HG02588 (cell line): ENCODE measurements around the gene C2CD4B.

Source experiments
- ATAC-seq: cut with Tn5 transposase; IDR thresholded peaks from one replicate; pipeline ENCODE4 v1.9.1; 2021; ENCODE audit warnings: mild to moderate bottlenecking, moderate library complexity; ENCODE audit not compliant: unreplicated experiment

Gene C2CD4B

GRCh38 chr15:62119874-62120273, 45.2 kb downstream of the C2CD4B start:
- no peak for ATAC-seq

DNA sequence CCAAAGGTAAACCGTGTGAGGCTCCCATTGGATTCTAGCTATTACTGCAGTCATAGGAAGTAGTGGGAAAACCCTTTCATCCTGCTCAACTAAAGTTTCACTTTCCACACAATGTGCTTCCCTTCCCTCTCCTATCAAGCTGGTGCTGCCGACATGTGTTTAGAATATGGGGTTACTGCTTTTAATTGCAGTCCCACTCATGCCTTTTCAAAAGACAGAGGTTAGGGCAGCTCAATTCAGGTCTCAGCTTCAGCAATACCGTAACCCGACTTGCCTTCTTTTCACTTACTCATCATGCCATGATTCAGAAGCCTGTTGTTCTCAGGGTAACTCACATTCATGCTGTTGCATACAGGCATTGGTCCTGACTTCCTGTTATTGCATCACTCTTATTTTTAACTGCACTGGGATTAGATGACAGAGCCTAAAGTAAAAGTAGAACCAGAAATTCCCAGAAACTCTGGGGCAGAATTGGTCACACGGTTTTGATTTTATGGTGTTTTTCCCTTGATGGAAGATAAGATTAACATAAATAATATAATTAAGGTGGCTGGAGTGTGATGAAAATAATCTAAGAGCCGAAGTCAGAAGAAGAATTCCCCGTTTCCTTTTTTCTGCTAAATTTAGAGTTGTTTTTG, 45.7 kb downstream of the C2CD4B start:
- ATAC-seq = no peak

DNA sequence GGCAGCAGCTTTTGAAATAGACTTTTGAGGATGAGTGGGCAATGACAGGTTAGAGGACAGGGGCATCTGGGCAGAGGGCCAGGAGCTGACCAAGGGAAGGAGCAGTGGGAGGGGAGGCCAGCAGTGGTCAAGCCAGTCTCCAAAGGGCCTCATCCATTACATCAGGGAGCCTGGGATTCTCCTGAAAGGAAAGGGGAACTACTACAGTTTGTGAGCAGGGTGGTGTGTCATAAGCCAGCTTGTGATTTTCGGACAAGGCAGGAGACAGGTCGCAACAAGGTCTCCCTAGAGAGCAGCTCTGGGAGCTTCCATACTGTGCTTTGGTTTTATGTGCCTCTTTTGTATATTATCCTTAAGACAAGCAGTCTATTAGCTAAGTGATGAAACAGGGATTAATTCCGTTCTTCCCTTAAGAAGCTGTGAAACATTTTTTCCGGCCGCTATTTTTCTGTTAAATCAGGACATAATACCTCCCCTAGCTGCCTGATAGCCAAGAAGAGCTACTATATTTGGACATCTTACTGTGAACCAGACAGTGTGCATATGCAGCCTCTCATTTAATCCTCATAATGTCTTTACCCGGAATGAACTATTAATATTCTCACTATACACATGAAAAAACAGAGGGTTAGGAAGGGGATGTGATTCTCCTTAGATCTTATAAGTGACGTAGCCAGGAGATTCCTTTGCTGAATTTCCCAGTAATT, 46.4 kb downstream of the C2CD4B start:
- no peak for ATAC-seq

DNA sequence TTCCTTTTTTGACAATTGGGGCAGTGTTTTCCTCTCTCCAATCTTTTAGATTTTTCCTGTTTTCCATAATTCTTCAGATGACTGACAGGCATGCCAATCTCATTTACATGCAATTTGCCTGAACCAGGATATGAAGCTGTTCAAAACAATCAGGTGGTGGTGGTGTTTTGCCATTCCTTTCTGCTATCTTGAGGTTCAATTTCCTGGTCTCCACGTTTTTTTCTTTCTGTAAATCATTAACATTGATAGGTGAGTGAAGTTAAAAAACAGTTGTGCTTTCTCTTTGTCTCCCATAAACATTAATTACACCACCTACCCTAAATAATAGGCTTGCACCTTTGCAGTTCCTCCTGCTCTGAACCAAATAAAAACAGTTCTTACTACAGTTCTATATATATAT, 49.2 kb downstream of the C2CD4B start:
- no peak for ATAC-seq
